ENCODE results near the gene EGLN2. TPM values are rescaled to one million over a fixed set of nuclear protein-coding genes. Genes with fewer than 3 reads are reported as not detected.
"Not testable (repeated sequence)": the region's sequence is repeated elsewhere in the genome, so short reads cannot be mapped to it uniquely, and the experiment has no call there.

Gene EGLN2
- polyA plus RNA-seq, 1 of the 3 experiments (the other 2 are of a cell fraction), result 43.0 TPM

- peaks cover 15% of the 10 kb centered on the region; the same call in 1 of the 2 replicates for H3K79me2 ChIP-seq (ENCODE audit: insufficient read depth)
- ChIA-PET CTCF (interaction anchor here (0.8 kb wide), 1 partner anchor 243 kb away, joined by 3 read pairs; no protein-coding TSS in a partner anchor), POLR2A (no interaction called here)
- TF ChIP-seq JUND (IDR thresholded peaks at IDR 0.05) (no peak), POLR2AphosphoS5 (IDR thresholded peaks at IDR 0.05; ENCODE audit: low read depth, low read length) (no peak), IRF3 (IDR thresholded peaks at IDR 0.05; ENCODE audit: low read depth, low read length) (no peak)
- H3K27ac ChIP-seq (ENCODE audit: low read depth in 2 of 2, low read length in 1 of 2), result no peak overlapping the region
- H3K27me3 ChIP-seq (ENCODE audit: insufficient read depth), result no peaks in the 10 kb centered on the region
- H3K4me2 ChIP-seq, result no peak overlapping the region
- no peak for DNase-seq
- H4K20me1 ChIP-seq (ENCODE audit: insufficient read depth), result no peaks in the 10 kb centered on the region
- no peak overlapping the region for H2AFZ ChIP-seq (ENCODE audit: low read depth)
- H3K9me3 ChIP-seq, result no peaks in the 10 kb centered on the region
- 95% methylated on average over 6 of the region's 14 CpGs for WGBS (ENCODE audit: low lambda C conversion rate)
- H3K9me2 ChIP-seq, result no peaks in the 10 kb centered on the region
- no peak overlapping the region for H3K4me3 ChIP-seq (ENCODE audit: low read depth in 2 of 2, low read length in 1 of 2)
- H3K4me1 ChIP-seq (ENCODE audit: control insufficient read depth in 1 of 2, insufficient read depth in 2 of 2, low read depth in 1 of 2, low read length in 1 of 2), result peaks cover 0 to 4% of the 10 kb centered on the region in 2 experiments; a peak in 1 of 4 replicates
- H3K36me3 ChIP-seq (replicated peaks in 1 of 2; ENCODE audit: control insufficient read depth in 1 of 2, insufficient read depth in 2 of 2, low read length in 1 of 2), result peaks cover 0 to 3% of the 10 kb centered on the region in 2 experiments
- H3F3A ChIP-seq (replicated peaks; ENCODE audit: insufficient read depth), result no peaks in the 10 kb centered on the region
- H3K9ac ChIP-seq, result no peak overlapping the region
Observed at GRCh38 chr19:40783711-40784110, 15.3 kb upstream of the EGLN2 start.

GRCh38 chr19:40784146-40784545 lies 14.8 kb upstream of the EGLN2 start:
- H3K9me2 ChIP-seq; H3K4me2 ChIP-seq; H3K4me3 ChIP-seq (ENCODE audit: low read depth in 2 of 2, low read length in 1 of 2); H4K20me1 ChIP-seq (ENCODE audit: insufficient read depth); H3K27ac ChIP-seq (ENCODE audit: low read depth in 2 of 2, low read length in 1 of 2); H3K9ac ChIP-seq; H3K4me1 ChIP-seq (ENCODE audit: control insufficient read depth in 1 of 2, insufficient read depth in 2 of 2, low read depth in 1 of 2, low read length in 1 of 2); H2AFZ ChIP-seq (ENCODE audit: low read depth); H3K27me3 ChIP-seq (ENCODE audit: insufficient read depth); H3K9me3 ChIP-seq; H3F3A ChIP-seq (replicated peaks; ENCODE audit: insufficient read depth); POLR2A ChIA-PET; H3K36me3 ChIP-seq (replicated peaks in 1 of 2; ENCODE audit: control insufficient read depth in 1 of 2, insufficient read depth in 2 of 2, low read length in 1 of 2); DNase-seq: not testable (repeated sequence)
- CTCF ChIA-PET, result interaction anchor here (0.8 kb wide), 1 partner anchor 243 kb away, joined by 3 read pairs; no protein-coding TSS in a partner anchor
- WGBS (ENCODE audit: low lambda C conversion rate), result 94% methylated on average over 2 of the region's 2 CpGs
- peaks cover 14% of the 10 kb centered on the region; the same call in 1 of the 2 replicates for H3K79me2 ChIP-seq (ENCODE audit: insufficient read depth)

GRCh38 chr19:40785526-40785925 lies 13.5 kb upstream of the EGLN2 start:
- no peak for DNase-seq
- Histone ChIP-seq H2AFZ (ENCODE audit: low read depth) (no peak overlapping the region), H3K4me3 (ENCODE audit: low read depth in 2 of 2, low read length in 1 of 2) (no peak overlapping the region), H3K79me2 (ENCODE audit: insufficient read depth) (0 out of 2 replicates have a peak, but pooled peaks cover under 1% of the 10 kb centered on the region), H3K27ac (ENCODE audit: low read depth in 2 of 2, low read length in 1 of 2) (no peak overlapping the region), H3K27me3 (ENCODE audit: insufficient read depth) (no peaks in the 10 kb centered on the region), H3K36me3 (replicated peaks in 1 of 2; ENCODE audit: control insufficient read depth in 1 of 2, insufficient read depth in 2 of 2, low read length in 1 of 2) (peaks cover 0 to 3% of the 10 kb centered on the region in 2 experiments), H3K4me1 (ENCODE audit: control insufficient read depth in 1 of 2, insufficient read depth in 2 of 2, low read depth in 1 of 2, low read length in 1 of 2) (no peaks in the 10 kb centered on the region), H3K9me2 (no peaks in the 10 kb centered on the region), H3K9me3 (no peaks in the 10 kb centered on the region), H3K9ac (no peak overlapping the region), H3K4me2 (no peak overlapping the region), H3F3A (replicated peaks; ENCODE audit: insufficient read depth) (no peaks in the 10 kb centered on the region), H4K20me1 (ENCODE audit: insufficient read depth) (no peaks in the 10 kb centered on the region)
- whole genome bisulfite sequencing (ENCODE audit: low lambda C conversion rate), result 100% methylated on average over 1 of the region's 1 CpG
- CTCF ChIA-PET, result interaction anchor here (1.0 kb wide), 1 partner anchor 13 kb away, joined by 3 read pairs; no protein-coding TSS in a partner anchor
- POLR2A ChIA-PET, result interaction anchor here (1.9 kb wide), 1 partner anchor 7 kb away, joined by 14 read pairs; the partner anchor contains the start of gene RAB4B
- TF ChIP-seq JUND (IDR thresholded peaks at IDR 0.05) (no peak), PBX3 (IDR thresholded peaks at IDR 0.05) (no peak), TCF12 (IDR thresholded peaks at IDR 0.05) (no peak), USF1 (IDR thresholded peaks at IDR 0.05; ENCODE audit: borderline replicate concordance, low read depth) (no peak), RFX5 (IDR thresholded peaks at IDR 0.05; ENCODE audit: low read length) (no peak), CTCF (IDR thresholded peaks at IDR 0.05) (no peak), SIN3A (IDR thresholded peaks at IDR 0.05; ENCODE audit: borderline replicate concordance, low read depth, low read length) (no peak), FOXM1 (IDR thresholded peaks at IDR 0.05; ENCODE audit: low read depth) (no peak), FOSL2 (IDR thresholded peaks at IDR 0.05; ENCODE audit: borderline replicate concordance, low read depth) (no peak), REST (IDR thresholded peaks at IDR 0.05; ENCODE audit: low read depth, low read length) (no peak), MEF2A (IDR thresholded peaks at IDR 0.05; ENCODE audit: borderline replicate concordance, low read depth) (no peak)
